ENCODE results near the gene OSMR.

The OSMR gene

GRCh38 chr5:38870595-38870994 is 24.8 kb downstream of the OSMR start:
- in situ Hi-C loops (cut with HindIII; ENCODE audit: low sequenced_read_pairs) = no loop called here

GRCh38 chr5:38871058-38871605 is 25.3 kb downstream of the OSMR start:
- in situ Hi-C loops (cut with HindIII; ENCODE audit: low sequenced_read_pairs) = no loop called here

DNA sequence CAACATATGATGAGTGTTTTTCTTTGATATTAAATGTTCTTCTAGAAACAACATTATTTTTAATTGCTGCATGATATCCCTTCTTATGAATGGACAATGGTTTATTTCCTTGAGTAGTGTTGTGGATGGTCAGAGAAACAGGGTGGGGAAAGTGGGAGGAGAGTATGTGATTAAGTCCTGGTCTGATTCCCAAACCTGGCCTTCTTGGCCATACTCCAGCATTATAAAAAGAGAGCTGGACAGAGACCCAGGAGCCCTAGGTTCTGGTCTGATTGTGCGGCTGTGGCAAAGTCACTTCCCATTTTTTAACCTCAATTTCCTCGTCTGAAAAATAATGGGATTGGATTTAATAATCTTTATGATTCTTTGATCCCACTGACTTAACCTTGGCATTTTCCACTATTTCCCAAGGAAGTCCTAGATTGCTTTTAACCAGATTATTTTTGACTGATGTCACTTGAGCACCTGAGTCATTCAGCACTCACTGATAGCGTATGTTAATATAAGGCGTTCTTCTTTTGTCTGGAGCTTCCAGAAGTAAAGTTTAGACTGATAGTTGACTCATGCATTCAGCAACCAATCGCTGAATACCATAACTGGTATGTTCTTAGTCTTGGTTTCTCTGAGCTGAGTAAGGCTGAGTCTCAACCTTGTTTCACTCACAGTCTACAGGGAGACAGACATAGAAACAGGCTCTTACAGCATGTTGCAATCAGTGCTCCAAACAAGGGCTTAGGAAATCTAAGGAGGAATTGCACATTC is 26.2 kb downstream of the OSMR start:
- in situ Hi-C loops (cut with HindIII; ENCODE audit: low sequenced_read_pairs) = no loop called here

DNA sequence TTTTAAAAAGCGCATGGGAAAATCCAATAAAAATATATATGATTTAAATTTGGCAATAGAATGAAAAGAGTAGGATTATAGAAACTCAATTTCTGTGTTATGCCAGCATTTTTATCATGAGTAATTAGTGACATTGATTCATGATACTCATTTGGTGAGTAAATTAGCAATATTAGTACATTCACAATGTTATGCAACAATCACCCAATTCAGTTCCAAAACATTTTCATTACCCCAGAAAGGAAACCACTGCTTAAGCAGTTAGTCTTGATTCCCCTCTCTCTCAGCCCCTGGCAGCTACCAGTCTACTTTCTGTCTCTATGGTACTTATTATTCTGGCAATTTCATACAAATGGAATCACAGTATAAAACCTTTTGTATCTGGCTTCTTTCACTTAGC is 27.0 kb downstream of the OSMR start:
- in situ Hi-C loops (cut with HindIII; ENCODE audit: low sequenced_read_pairs) = no loop called here

- in situ Hi-C loops (cut with HindIII; ENCODE audit: low sequenced_read_pairs) = no loop called here
Observed at GRCh38 chr5:38874948-38875456, 29.2 kb downstream of the OSMR start.

DNA sequence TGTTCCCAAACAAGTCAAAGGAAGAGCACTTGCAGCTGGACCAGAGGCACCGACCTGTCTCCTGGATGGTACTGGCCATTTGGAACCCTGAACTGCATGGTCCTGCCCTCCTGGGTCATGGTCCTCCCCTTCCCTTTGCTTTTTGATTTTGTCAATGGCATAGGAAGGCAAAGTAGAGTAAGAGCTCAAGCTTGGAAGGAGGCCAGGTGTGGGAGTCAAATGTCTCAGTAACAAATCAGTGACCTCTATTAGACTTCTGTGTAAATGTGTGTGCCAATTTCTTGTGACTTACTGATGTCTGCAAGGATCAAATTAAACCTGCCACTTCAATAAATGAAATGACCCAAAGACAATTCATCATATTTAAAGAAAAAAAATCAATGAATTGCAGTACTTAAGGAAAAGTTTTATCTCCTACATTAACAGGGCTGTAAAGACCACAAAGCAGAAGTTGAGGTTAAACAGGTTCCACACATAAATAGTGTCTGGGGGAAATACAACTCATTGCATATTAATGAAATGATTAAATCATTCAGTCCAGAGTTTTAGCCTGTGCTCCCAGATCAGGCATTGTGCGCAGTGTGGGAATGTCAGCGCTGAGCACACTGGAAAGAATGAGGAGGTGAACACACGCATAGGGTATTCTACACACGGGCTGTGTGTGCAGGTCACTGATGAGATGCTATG is 32.7 kb downstream of the OSMR start:
- in situ Hi-C loops (cut with HindIII; ENCODE audit: low sequenced_read_pairs) = no loop called here

DNA sequence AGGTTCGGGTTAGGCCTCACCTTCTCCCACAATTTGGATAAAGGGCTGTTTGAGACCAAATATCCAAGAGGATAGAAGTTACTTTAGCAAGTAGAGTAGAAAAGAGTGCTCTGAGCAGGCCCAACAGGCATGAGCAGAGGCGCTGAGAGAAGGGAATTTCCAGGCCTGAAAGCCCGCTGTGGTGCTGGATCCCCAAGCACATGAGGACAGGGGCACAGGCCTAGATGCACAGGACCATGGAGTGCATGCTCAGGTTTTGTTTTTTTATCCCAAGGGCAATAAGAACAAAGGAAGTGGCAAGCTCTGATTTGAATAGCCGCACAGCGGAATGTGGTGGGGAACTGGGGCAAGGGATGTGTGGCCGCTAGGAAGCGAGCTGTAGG is 33.3 kb downstream of the OSMR start:
- in situ Hi-C loops (cut with HindIII; ENCODE audit: low sequenced_read_pairs) = no loop called here

GRCh38 chr5:38883842-38884241 is 38.0 kb downstream of the OSMR start:
- in situ Hi-C loops (cut with HindIII; ENCODE audit: low sequenced_read_pairs) = no loop called here

GRCh38 chr5:38885208-38885607 is 39.4 kb downstream of the OSMR start:
- in situ Hi-C loops (cut with HindIII; ENCODE audit: low sequenced_read_pairs) = no loop called here

GRCh38 chr5:38888041-38888440 is 42.2 kb downstream of the OSMR start:
- in situ Hi-C loops (cut with HindIII; ENCODE audit: low sequenced_read_pairs) = no loop called here

DNA sequence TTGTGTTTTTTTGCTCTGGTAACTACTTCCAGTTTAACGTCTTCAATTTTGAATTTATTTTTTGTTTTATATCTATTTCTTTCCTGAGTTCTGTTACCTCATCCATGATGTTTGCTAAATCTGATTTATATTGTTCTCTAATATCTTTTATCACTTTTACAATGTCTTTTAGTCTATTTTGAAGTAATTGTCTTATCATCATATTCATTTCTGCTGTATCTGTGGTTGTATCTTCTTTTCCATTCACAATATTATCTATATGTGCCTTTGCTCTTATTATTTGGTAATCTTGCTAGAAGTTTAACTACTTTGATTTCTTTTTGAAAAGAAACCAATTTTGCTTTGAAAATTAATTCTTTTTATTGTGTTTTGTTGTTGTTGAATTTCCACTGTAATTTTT is 43.6 kb downstream of the OSMR start:
- in situ Hi-C loops (cut with HindIII; ENCODE audit: low sequenced_read_pairs) = no loop called here

- in situ Hi-C loops (cut with HindIII; ENCODE audit: low sequenced_read_pairs) = no loop called here
Observed at GRCh38 chr5:38891563-38891962, 45.8 kb downstream of the OSMR start.

DNA sequence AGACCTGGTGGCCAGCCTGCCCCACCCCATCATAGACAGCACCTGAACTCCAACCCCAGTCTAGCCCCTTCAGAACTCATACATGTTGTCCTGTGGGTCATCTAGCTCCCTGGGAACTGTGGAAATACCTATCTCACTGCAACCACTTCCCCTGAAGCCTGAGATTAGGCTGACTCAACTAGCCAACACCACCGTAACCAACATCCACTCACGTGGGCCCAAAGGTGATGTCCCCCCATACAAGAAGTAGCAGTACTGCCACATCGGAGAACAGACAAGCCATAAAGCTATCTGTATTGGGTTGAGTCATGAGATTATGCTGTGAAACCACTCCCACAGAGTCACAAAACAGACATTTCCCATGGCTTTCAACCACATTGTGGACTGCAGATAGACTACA is 46.6 kb downstream of the OSMR start:
- in situ Hi-C loops (cut with HindIII; ENCODE audit: low sequenced_read_pairs) = no loop called here

- in situ Hi-C loops (cut with HindIII; ENCODE audit: low sequenced_read_pairs) = no loop called here
Observed at GRCh38 chr5:38896760-38897159, 50.9 kb downstream of the OSMR start.

DNA sequence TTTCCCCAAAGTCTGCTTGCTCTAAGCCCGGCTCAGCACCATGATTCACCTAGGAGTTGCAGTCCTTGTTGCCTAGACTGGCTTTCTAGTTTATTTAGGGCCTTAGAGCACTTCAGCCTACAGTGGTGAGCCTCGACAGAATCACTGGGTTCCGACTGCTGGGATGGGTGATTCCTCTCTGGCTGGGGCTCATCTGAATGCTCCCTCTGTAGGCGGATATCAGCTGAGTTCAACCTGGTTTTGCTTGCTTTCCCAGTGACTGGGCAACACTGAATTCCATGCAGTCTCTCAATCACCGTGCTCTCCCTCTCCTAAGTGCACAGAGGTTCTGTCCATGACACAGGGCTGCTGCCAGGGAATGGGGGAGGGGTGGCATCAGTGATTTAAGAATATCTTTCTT is 54.1 kb downstream of the OSMR start:
- in situ Hi-C loops (cut with HindIII; ENCODE audit: low sequenced_read_pairs) = no loop called here

DNA sequence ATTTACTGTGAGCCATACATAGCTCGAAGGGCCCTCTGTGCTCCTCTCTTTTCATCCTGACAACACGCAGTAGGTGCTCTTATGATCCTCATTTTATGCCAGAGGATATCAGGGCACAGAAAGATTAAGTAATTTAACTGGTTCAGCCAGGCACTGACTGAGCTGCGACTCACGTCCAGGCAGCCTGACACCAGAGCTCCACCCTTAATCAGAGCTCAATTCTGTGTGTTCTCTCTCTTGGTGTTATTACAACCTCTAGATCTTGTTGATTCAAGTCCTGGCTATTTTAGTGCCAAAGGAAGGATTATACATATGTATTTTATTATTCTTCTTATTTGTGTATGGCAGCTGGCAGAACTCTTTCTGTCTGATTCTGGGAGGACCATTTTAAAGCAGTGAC is 59.7 kb downstream of the OSMR start:
- in situ Hi-C loops (cut with HindIII; ENCODE audit: low sequenced_read_pairs) = no loop called here

GRCh38 chr5:38906503-38906902 is 60.7 kb downstream of the OSMR start:
- in situ Hi-C loops (cut with HindIII; ENCODE audit: low sequenced_read_pairs) = no loop called here

DNA sequence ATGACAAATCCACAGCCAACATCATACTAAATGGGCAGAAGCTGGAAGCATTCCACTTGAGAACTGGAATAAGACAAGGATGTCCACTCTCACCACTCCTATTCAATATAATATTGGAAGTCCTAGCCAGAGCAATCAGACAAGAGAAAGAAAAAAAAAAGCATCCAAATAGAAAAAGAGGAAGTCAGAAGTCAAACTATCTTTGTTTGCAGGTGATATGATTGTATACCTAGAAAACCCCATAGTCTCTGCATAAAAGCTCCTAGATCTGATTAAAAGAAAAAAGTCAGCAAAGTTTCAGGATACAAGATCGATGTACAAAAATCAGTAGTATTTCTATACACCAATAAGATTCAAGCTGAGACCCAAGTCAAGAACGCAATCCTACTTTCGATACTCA is 66.1 kb downstream of the OSMR start:
- in situ Hi-C loops (cut with HindIII; ENCODE audit: low sequenced_read_pairs) = no loop called here

DNA sequence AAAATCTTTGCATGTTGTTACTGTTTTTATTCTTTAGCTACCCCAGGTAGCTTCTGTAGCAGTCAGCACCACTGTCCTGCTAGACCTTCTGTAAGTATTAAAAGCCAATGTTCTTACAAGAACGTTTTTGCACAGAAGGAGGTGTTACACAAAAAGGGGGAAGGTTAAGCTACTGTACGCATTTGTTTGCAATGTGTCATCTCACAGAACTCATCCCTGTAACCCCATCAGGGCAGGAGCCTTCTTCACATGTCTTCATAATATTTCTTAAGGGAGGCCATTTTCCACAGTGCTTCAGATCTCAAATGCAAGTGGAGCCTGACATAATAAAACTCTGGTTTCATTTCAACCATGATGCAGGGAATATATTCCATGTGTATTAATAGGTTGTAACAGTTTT is 67.9 kb downstream of the OSMR start:
- in situ Hi-C loops (cut with HindIII; ENCODE audit: low sequenced_read_pairs) = no loop called here

- in situ Hi-C loops (cut with HindIII; ENCODE audit: low sequenced_read_pairs) = no loop called here
Observed at GRCh38 chr5:38916802-38917201, 71.0 kb downstream of the OSMR start.

- in situ Hi-C loops (cut with HindIII; ENCODE audit: low sequenced_read_pairs) = no loop called here
Observed at GRCh38 chr5:38921174-38921573, 75.4 kb downstream of the OSMR start.

- in situ Hi-C loops (cut with HindIII; ENCODE audit: low sequenced_read_pairs) = no loop called here
Observed at GRCh38 chr5:38922199-38922598, 76.4 kb downstream of the OSMR start.

All from DLD1 (cell line).